C1 segment of cervical spinal cord (tissue), 14 donors: Measurements from ENCODE around the gene ERLIN1.

Experiments
- DNase-seq, 14 donors: peaks; one replicate each; lab custom pipeline; 2025; lab: John Stamatoyannopoulos, UW

Gene ERLIN1

DNA sequence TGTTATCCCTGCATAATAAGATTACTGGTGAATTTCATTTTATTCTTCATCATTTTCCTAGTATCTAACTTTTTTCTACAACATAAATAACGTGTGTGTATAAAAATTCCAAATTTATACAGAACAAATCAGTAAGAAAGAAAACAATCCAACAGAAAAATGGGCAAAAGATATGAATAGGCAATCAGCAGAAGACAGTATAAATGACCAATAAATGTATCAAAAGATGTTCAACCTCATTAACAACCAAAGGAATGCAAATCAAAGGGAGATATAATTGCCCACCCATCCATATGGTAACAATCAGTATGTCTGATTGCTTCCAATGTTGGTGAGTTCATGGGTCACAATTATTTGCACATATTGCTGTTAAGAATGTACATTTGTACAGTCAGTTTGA is 13.5 kb downstream of the ERLIN1 start:
- no peak for DNase-seq

DNA sequence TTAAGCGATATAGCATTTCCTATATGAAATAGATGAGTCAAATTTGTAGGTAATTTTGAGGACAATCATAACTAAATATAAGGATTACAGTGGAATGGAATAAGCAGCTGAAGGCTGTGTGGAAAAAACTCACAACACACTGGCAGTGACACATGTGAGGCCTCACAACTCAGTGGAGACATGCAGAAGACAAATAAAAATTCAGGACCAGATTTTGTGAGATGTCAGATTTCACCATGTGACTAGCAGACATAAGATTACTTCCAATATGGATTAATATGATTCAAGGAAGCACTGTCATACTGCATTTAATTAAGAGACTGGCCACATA is 17.6 kb downstream of the ERLIN1 start:
- no peak for DNase-seq

DNA sequence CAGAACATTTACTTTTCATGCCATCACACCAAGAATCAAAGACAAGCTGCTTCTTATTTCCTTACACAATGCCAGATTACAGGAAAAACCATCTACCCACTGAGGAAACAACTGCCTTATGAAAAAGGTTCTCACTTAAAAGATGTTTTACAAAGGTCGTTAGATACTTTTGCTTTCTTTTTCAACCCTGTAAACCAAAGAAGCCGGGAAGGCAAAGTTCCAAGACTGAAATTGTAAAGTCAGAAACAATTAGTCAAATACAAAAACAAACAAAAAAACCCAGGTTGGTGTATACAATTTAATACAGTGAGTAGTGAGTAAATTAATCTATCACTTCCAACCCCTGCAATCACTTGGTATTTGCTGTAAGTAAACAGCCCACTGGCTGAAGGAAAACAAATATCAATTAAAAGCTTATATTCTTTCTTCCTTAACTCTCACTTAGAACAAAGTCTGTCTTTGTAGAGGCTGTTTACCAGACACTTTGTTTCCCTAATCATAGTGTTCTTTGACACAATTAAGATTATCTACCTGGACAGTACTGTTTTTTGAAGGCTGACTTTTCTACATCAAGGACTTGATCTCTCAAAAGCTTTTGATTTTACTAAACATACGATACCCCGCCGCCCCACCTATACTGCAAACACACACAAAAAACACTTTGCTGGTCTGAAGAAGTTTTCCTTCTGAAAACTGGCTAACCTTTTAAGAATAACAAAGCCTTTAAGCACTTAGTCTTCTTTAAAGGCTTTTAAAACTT is 18.1 kb downstream of the ERLIN1 start:
- no peak for DNase-seq

DNA sequence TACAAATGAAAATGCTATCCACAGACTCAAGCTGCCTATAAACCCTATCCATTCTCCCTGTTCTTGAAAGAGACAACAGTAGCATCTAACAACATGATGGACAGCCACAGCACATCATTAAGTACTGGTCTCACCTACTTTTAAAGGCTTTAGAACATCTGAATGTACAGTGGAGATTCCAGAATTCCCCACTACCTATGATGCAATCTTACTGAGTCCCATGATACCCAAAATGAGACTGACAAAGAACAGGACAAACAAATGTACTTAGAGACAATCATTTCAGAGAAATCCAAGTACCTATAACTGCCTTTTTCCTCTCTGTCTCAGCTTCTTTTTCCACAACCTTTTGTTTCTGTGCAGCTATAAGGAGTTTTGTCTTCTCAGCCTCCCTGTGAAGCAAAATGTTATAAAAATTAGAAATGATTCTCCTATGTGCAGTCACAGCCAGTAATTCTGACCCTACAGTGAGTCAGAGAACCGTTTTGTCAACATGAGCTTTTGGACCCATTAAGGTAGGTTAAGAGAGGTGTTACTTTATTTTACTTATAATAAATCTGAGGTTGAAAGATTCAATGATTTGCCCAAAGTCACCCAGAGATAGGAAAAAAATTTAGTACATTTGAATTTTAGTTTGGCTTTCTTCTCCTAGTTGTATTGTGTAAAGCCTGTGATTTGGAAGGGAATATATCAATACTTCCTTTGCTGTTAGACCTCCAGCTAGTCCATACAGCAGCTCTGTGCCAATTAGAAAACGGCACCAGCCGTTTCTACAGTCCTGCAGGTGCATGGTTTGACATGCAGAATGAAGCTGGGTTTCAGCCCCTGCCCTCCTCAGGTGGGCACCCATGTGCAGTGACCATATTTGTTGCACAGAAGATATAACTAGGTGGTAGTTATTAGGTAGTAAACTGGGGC is 21.9 kb downstream of the ERLIN1 start:
- no peak for DNase-seq

GRCh38 chr10:100162696-100163095 is 23.1 kb downstream of the ERLIN1 start:
- DNase-seq: no peak

- no peak for DNase-seq
These were observed 27.6 kb downstream of the ERLIN1 start for GRCh38 chr10:100158044-100158805.

GRCh38 chr10:100157156-100157555 is 28.7 kb downstream of the ERLIN1 start:
- DNase-seq: no peak

DNA sequence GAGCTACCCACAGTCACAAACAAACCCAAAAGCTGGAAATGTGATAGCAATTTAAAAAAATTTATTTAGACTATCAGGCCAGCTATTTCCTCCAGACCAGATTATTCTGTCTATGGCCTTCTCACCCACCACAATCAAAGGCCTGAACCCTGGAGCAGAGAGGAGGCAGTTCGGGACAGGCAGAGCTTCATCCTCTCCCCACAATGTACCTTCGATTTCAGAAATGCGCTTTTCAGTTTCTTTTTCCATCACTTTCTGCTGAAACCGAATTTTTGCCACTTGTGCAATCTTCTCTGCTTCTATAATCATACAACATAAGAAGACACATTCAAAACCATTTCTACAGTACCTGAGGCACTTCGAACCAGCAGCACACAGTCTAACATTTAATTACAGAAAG is 29.9 kb downstream of the ERLIN1 start:
- no peak for DNase-seq

GRCh38 chr10:100154666-100155065 is 31.2 kb downstream of the ERLIN1 start:
- DNase-seq: no peak

GRCh38 chr10:100153239-100153825 is 32.5 kb downstream of the ERLIN1 start:
- DNase-seq: no peak

- DNase-seq: no peak
These were observed 34.0 kb downstream of the ERLIN1 start for GRCh38 chr10:100151723-100152300.

DNA sequence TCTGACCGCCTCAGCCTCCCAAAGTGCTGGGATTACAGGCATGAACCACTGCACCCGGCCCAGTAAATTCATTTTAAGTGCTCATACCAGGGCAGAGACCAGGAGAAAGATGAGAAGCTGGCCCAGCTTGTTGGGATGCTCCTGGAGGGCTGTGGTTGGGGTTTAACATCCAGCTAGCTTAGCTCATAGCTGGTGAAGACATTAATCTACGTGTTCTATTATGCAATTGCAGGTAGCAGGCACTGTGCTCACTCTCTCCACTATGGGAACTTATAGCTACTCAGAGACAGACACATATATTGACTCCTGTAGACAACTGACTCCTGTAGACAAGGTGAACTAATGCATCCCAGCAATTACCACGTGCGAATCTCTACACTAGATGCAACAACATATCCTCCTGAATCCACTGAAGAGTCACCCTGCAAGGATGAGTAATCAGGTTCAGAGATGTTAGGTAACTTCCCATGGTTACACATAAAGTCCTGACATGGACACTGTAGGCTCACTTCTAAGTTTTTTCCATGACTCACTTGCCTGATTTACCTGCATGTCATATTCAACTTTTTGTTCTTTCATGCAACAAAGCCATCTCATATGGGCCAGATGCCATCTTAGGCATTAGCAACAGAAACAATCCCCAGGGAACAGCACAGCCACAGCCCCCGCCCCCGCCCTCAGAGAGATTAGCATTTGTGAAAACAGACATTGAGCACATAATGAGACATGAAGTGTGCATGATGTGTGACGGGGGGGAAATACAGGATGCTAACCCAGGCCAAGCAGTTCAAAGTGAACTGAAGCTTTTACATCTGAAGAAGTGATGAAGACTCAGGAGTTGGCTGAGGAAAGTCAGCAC is 37.2 kb downstream of the ERLIN1 start:
- no peak for DNase-seq

GRCh38 chr10:100146875-100147650 is 38.8 kb downstream of the ERLIN1 start:
- DNase-seq: no peak

DNA sequence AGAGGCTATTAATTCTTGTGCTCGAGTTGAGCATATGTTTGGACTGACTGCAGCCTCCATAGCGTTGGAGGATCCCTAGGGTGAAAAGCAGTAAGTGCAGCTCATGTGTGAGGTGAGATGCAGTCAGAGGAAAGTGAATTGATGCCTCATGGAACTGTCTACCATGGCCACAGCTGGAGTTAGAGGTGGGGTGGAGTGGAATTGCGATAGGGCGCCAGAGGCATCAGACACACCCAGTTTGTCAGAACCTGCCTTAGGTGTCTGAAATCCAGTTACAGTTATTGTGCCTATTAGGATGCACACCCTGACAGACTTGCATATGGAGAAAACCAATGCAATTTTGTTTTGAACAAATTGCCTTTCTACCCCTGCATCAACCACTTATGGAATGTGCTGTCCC is 39.4 kb downstream of the ERLIN1 start:
- DNase-seq: no peak

DNA sequence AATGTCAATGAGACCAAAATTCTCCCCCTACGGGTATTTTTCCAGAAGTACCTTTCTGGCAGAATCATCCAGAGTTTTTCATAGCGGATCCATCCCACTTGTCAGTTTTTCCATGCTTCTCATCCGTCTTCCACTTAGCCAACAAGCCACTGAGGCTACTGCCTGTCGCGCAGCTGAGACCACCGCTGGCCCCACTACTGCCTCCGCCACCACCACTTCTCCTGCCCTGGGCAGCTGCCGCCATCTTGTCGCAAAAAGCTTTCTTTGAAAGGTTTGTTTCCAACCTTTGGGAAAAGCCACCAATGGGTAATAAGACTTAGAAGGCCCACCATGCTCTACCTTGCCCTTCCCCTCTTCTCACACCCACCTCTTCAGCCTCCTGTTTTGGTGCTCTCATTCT is 42.1 kb downstream of the ERLIN1 start:
- no peak for DNase-seq

- no peak for DNase-seq
These were observed 44.3 kb downstream of the ERLIN1 start for GRCh38 chr10:100141446-100142087.

DNA sequence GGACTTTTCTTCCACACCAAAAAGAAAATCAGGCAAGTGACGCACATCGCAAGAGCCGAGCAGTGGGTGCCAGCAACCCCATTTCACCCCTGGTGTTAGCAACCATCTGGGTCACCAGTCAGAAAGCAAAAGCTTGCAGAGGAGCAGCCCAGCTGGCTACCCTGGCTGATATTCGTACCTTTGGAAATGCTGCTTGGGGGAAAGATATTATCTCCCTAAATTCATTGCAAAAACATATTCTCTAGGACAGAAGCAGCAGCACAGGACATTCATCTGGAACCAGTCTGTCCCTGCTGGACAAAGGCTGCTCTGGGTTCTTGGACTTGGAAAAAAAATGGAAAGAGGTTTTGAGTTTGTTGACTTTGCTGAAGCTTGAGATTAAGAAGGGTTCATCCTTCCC is 45.8 kb downstream of the ERLIN1 start:
- DNase-seq: no peak

- DNase-seq: no peak
These were observed 46.8 kb downstream of the ERLIN1 start for GRCh38 chr10:100138921-100139496.

- no peak for DNase-seq
These were observed 50.3 kb downstream of the ERLIN1 start for GRCh38 chr10:100135486-100135885.
